Subcutaneous abdominal adipose tissue (tissue), 5 donors: Measurements from ENCODE around the gene MIER1.

ENCODE experiments used
- H3K27ac ChIP-seq: one replicate; pipeline ENCODE4 v1.7.0; 2013; ENCODE audit warnings: low read depth, mild to moderate bottlenecking, inconsistent platforms, low read length, moderate library complexity
- H3K27me3 ChIP-seq, 5 donors: one replicate each; pipeline ENCODE4 v1.7.0; 2013; ENCODE audit warnings: low read length in 5 of 5, inconsistent platforms in 1 of 5; ENCODE audit not compliant: control insufficient read depth in 5 of 5, insufficient read depth in 4 of 5
- H3K36me3 ChIP-seq, 5 donors: one replicate each; pipeline ENCODE4 v1.7.0; 2013; ENCODE audit warnings: low read length in 5 of 5; ENCODE audit not compliant: control insufficient read depth in 5 of 5, insufficient read depth in 5 of 5
- H3K4me1 ChIP-seq, 5 donors: one replicate each; pipeline ENCODE4 v1.7.0; 2013; ENCODE audit warnings: low read length in 5 of 5, mild to moderate bottlenecking in 3 of 5, moderate library complexity in 1 of 5; ENCODE audit not compliant: control insufficient read depth in 5 of 5, insufficient read depth in 5 of 5
- H3K4me3 ChIP-seq, 5 donors: one replicate each; pipeline ENCODE4 v1.7.0; 2013; ENCODE audit warnings: low read length in 5 of 5, low read depth in 1 of 5
- H3K9ac ChIP-seq, 5 donors: one replicate each; pipeline ENCODE4 v1.7.0; 2013; ENCODE audit warnings: low read length in 5 of 5, mild to moderate bottlenecking in 4 of 5, moderate library complexity in 3 of 5
- H3K9me3 ChIP-seq, 5 donors: one replicate each; pipeline ENCODE4 v1.7.0; 2013; ENCODE audit warnings: low read length in 5 of 5; ENCODE audit not compliant: control insufficient read depth in 5 of 5
- donor health status: healthy.
- donor health status: healthy.
- donor health status: healthy.
- donor health status: healthy.
- donor health status: healthy.

MIER1 gene

GRCh38 chr1:67018574-67018973, 93.8 kb downstream of the MIER1 start:
- H3K36me3 ChIP-seq = peaks cover 20 to 30% (median 25%) of the 10 kb centered on the region in 5 donors
- H3K27me3 ChIP-seq = no peaks in the 10 kb centered on the region
- no peak overlapping the region for H3K27ac ChIP-seq
- H3K4me3 ChIP-seq = no peak overlapping the region
- peaks cover 0 to 15% (median 0%) of the 10 kb centered on the region in 5 donors for H3K4me1 ChIP-seq
- H3K9me3 ChIP-seq = no peaks in the 10 kb centered on the region
- no peak overlapping the region for H3K9ac ChIP-seq

GRCh38 chr1:67019121-67019520, 94.3 kb downstream of the MIER1 start:
- Histone ChIP-seq H3K27ac (peak overlapping the region; percentile 21), H3K27me3 (no peaks in the 10 kb centered on the region), H3K36me3 (peaks cover 20 to 30% (median 25%) of the 10 kb centered on the region in 5 donors), H3K4me3 (no peak overlapping the region), H3K9me3 (no peaks in the 10 kb centered on the region), H3K9ac (no peak overlapping the region), H3K4me1 (peaks cover 0 to 15% (median 0%) of the 10 kb centered on the region in 5 donors)

GRCh38 chr1:67019600-67020136, 94.9 kb downstream of the MIER1 start:
- Histone ChIP-seq H3K27ac (peak overlapping the region; percentile 21), H3K4me1 (peaks cover 0 to 15% (median 0%) of the 10 kb centered on the region in 5 donors), H3K9ac (peak overlapping the region in 1 of 5 donors; percentile 58), H3K36me3 (peaks cover 20 to 31% (median 25%) of the 10 kb centered on the region in 5 donors), H3K27me3 (no peaks in the 10 kb centered on the region), H3K9me3 (no peaks in the 10 kb centered on the region), H3K4me3 (no peak overlapping the region)

- Histone ChIP-seq H3K27me3 (no peaks in the 10 kb centered on the region), H3K4me3 (no peak overlapping the region), H3K9ac (no peak overlapping the region), H3K9me3 (no peaks in the 10 kb centered on the region), H3K36me3 (peaks cover 20 to 34% (median 25%) of the 10 kb centered on the region in 5 donors), H3K27ac (peak overlapping the region; percentile 21), H3K4me1 (peaks cover 0 to 15% (median 0%) of the 10 kb centered on the region in 5 donors)
Observed at GRCh38 chr1:67020304-67020703, 95.5 kb downstream of the MIER1 start.

- Histone ChIP-seq H3K4me1 (peaks cover 0 to 15% (median 0%) of the 10 kb centered on the region in 5 donors), H3K9me3 (no peaks in the 10 kb centered on the region), H3K9ac (no peak overlapping the region), H3K36me3 (peaks cover 20 to 34% (median 25%) of the 10 kb centered on the region in 5 donors), H3K27ac (no peak overlapping the region), H3K4me3 (no peak overlapping the region), H3K27me3 (no peaks in the 10 kb centered on the region)
Observed at GRCh38 chr1:67020765-67021164, 96.0 kb downstream of the MIER1 start.

- Histone ChIP-seq H3K27ac (no peak overlapping the region), H3K9ac (no peak overlapping the region), H3K36me3 (peaks cover 0 to 13% (median 7%) of the 10 kb centered on the region in 5 donors), H3K9me3 (no peaks in the 10 kb centered on the region), H3K4me3 (no peak overlapping the region), H3K4me1 (peaks cover 0 to 12% (median 9%) of the 10 kb centered on the region in 5 donors), H3K27me3 (no peaks in the 10 kb centered on the region)
Observed at GRCh38 chr1:67029472-67029871, 104.7 kb downstream of the MIER1 start.

GRCh38 chr1:67031121-67031858, 106.5 kb downstream of the MIER1 start:
- Histone ChIP-seq H3K4me1 (peaks cover 0 to 12% (median 9%) of the 10 kb centered on the region in 5 donors), H3K27me3 (no peaks in the 10 kb centered on the region), H3K27ac (no peak overlapping the region), H3K36me3 (peaks cover under 1 to 17% (median 9%) of the 10 kb centered on the region in 5 donors), H3K9ac (no peak overlapping the region), H3K4me3 (no peak overlapping the region), H3K9me3 (no peaks in the 10 kb centered on the region)

- Histone ChIP-seq H3K27ac (no peak overlapping the region), H3K4me1 (peaks cover 0 to 12% (median 9%) of the 10 kb centered on the region in 5 donors), H3K27me3 (no peaks in the 10 kb centered on the region), H3K4me3 (no peak overlapping the region), H3K9ac (no peak overlapping the region), H3K9me3 (no peaks in the 10 kb centered on the region), H3K36me3 (peaks cover 3 to 23% (median 10%) of the 10 kb centered on the region in 5 donors)
Observed at GRCh38 chr1:67031859-67032247, 107.1 kb downstream of the MIER1 start.
